Measurements from ENCODE around the gene KLHDC8A.
A peak's percentile ranks its signal among the peaks of the same experiment; 100 is the strongest.

Gene KLHDC8A

GRCh38 chr1:205321959-205322283 lies 34.8 kb downstream of the KLHDC8A start:
- no peak overlapping the region for H3K4me3 ChIP-seq (ENCODE audit: control insufficient read depth, low read depth, low read length)
- TF ChIP-seq CTCF (conservative IDR thresholded peaks at IDR 0.05; ENCODE audit: control insufficient read depth, insufficient read depth, low read depth, low read length): no peak
- no peak for DNase-seq (ENCODE audit: low read depth)

- H3K4me3 ChIP-seq (ENCODE audit: control insufficient read depth, low read depth, low read length): peak within 1 kb of the TSS; percentile 84
- TF ChIP-seq CTCF (conservative IDR thresholded peaks at IDR 0.05; ENCODE audit: control insufficient read depth, insufficient read depth, low read depth, low read length): no peak
- DNase-seq (ENCODE audit: low read depth): peak; percentile 80
These were observed 35.4 kb downstream of the KLHDC8A start, which contains the start of gene NUAK2 for GRCh38 chr1:205321162-205321958. Gene NUAK2, minus strand, starts transcription at chr1:205321745. Its CDS starts 117 bp downstream, at chr1:205321628.

GRCh38 chr1:205319081-205320018 lies 37.4 kb downstream of the KLHDC8A start:
- peak overlapping the region; percentile 1 for H3K4me3 ChIP-seq (ENCODE audit: control insufficient read depth, low read depth, low read length)
- peak; percentile 73 for DNase-seq (ENCODE audit: low read depth)
- TF ChIP-seq CTCF (conservative IDR thresholded peaks at IDR 0.05; ENCODE audit: control insufficient read depth, insufficient read depth, low read depth, low read length): no peak

- TF ChIP-seq CTCF (conservative IDR thresholded peaks at IDR 0.05; ENCODE audit: control insufficient read depth, insufficient read depth, low read depth, low read length): no peak
- DNase-seq (ENCODE audit: low read depth): no peak
- no peak overlapping the region for H3K4me3 ChIP-seq (ENCODE audit: control insufficient read depth, low read depth, low read length)
These were observed 38.3 kb downstream of the KLHDC8A start for GRCh38 chr1:205318231-205318991.

GRCh38 chr1:205317311-205317917 lies 39.3 kb downstream of the KLHDC8A start:
- no peak overlapping the region for H3K4me3 ChIP-seq (ENCODE audit: control insufficient read depth, low read depth, low read length)
- no peak for DNase-seq (ENCODE audit: low read depth)
- no peak for TF ChIP-seq CTCF (conservative IDR thresholded peaks at IDR 0.05; ENCODE audit: control insufficient read depth, insufficient read depth, low read depth, low read length)

- TF ChIP-seq CTCF (conservative IDR thresholded peaks at IDR 0.05; ENCODE audit: control insufficient read depth, insufficient read depth, low read depth, low read length): no peak
- no peak for DNase-seq (ENCODE audit: low read depth)
These were observed 40.6 kb downstream of the KLHDC8A start for GRCh38 chr1:205316161-205316566.

More at GRCh38 chr1:205316161-205316566, 40.6 kb downstream of the KLHDC8A start:
- no peak overlapping the region for H3K4me3 ChIP-seq (ENCODE audit: control insufficient read depth, low read depth, low read length)
